Endodermal cell (in vitro differentiated cells): ENCODE results near the gene ID4. TPM values are rescaled to one million over a fixed set of nuclear protein-coding genes. Genes with fewer than 3 reads are reported as not detected.

Source experiments
- DNase-seq: peaks from one replicate; pipeline ENCODE4 v3.0.0-alpha.2; 2017
- H3K27ac ChIP-seq: 2 replicates; pipeline ENCODE4 v1.5.1; 2013; ENCODE audit warnings: mild to moderate bottlenecking, low read depth, low read length, moderate library complexity
- H3K27me3 ChIP-seq: 2 replicates; pipeline ENCODE4 v1.6.1; 2013; ENCODE audit warnings: mild to moderate bottlenecking, low read length, moderate library complexity; ENCODE audit not compliant: insufficient read depth, control insufficient read depth, poor library complexity, severe bottlenecking
- H3K36me3 ChIP-seq: 2 replicates; pipeline ENCODE4 v1.7.0; 2013; ENCODE audit warnings: mild to moderate bottlenecking, low read length, moderate library complexity; ENCODE audit not compliant: control insufficient read depth, insufficient read depth
- H3K4me1 ChIP-seq: one replicate; pipeline ENCODE4 v1.7.0; 2013; ENCODE audit warnings: low read length; ENCODE audit not compliant: control insufficient read depth, insufficient read depth
- H3K4me3 ChIP-seq: 2 replicates; pipeline ENCODE4 v1.5.1; 2013; ENCODE audit warnings: mild to moderate bottlenecking, low read length, moderate library complexity
- H3K9ac ChIP-seq: 2 replicates; pipeline ENCODE4 v1.6.1; 2013; ENCODE audit warnings: mild to moderate bottlenecking, low read length, moderate library complexity; ENCODE audit not compliant: poor library complexity, severe bottlenecking; ENCODE audit errors: extremely low read depth
- H3K9me3 ChIP-seq: 2 replicates; pipeline ENCODE4 v1.6.1; 2013; ENCODE audit warnings: mild to moderate bottlenecking, low read length, moderate library complexity; ENCODE audit not compliant: control insufficient read depth
- H3K27ac Mint-ChIP-seq: 2 replicates; pipeline ENCODE4 v1.8.0; 2020; ENCODE audit warnings: mixed read lengths
- H3K27me3 Mint-ChIP-seq: 2 replicates; pipeline ENCODE4 v1.8.0; 2021; ENCODE audit warnings: mild to moderate bottlenecking, mixed read lengths; ENCODE audit not compliant: insufficient read depth
- H3K36me3 Mint-ChIP-seq: 2 replicates; pipeline ENCODE4 v1.8.0; 2020; ENCODE audit warnings: low read depth, mixed read lengths
- H3K4me1 Mint-ChIP-seq: 2 replicates; pipeline ENCODE4 v1.8.0; 2020; ENCODE audit warnings: mixed read lengths
- H3K4me3 Mint-ChIP-seq: 2 replicates; pipeline ENCODE4 v1.8.0; 2020; ENCODE audit warnings: mild to moderate bottlenecking, moderate library complexity, mixed read lengths
- H3K9me3 Mint-ChIP-seq: 2 replicates; pipeline ENCODE4 v1.8.0; 2020; ENCODE audit warnings: mild to moderate bottlenecking, mixed read lengths
- CTCF ChIP-seq: fragments of 200-600 bp; sonication (generic); conservative IDR thresholded peaks from 2 replicates; pipeline ENCODE4 v1.5.0; 2021; ENCODE audit warnings: antibody characterized with exemption, mild to moderate bottlenecking
- WGBS, 2 experiments: methylation state at CpG; one replicate each; pipeline versions ENCODE4 v1.1.5 to v1.1.7; 2013; ENCODE audit warnings: missing lambda C conversion rate in 2 of 2, mixed read lengths in 1 of 2; ENCODE audit not compliant: insufficient coverage in 1 of 2, insufficient read length in 1 of 2; 5-methylcytosine and 5-hydroxymethylcytosine counted together
- total RNA-seq, 2 donors: library from RNA; stranded (reverse); fragmentation: NEBNext Ultra II Directional in 1 of 2; extraction: Animal tissue kit (Norgen Biotek cat#: 25700) in 1 of 2; gene quantifications; 2 replicates in 1 of 2; 3 replicates in 1 of 2; pipeline ENCODE4 v1.2.1, GENCODE V29; 2021

The ID4 gene
- total RNA-seq, 2 donors from 2014 or later, result 38.5 to 39.3 TPM

GRCh38 chr6:19865178-19865577 is 28.0 kb downstream of the ID4 start:
- peaks cover 17% of the 10 kb centered on the region for H3K4me1 Mint-ChIP-seq
- H3K36me3 ChIP-seq, result no peaks in the 10 kb centered on the region
- H3K27me3 Mint-ChIP-seq, result no peaks in the 10 kb centered on the region
- no peaks in the 10 kb centered on the region for H3K27me3 ChIP-seq
- no peak for DNase-seq
- no peak overlapping the region for H3K9ac ChIP-seq
- no peak overlapping the region for H3K27ac Mint-ChIP-seq
- no peaks in the 10 kb centered on the region for H3K36me3 Mint-ChIP-seq
- no peaks in the 10 kb centered on the region for H3K9me3 Mint-ChIP-seq
- H3K27ac ChIP-seq, result no peak overlapping the region
- 75% methylated on average over 1 of the region's 1 CpG; no CpG with 5 or more reads in 1 of the 2 experiments for WGBS, 2 experiments
- no peaks in the 10 kb centered on the region for H3K9me3 ChIP-seq
- TF ChIP-seq CTCF, result no peak
- H3K4me1 ChIP-seq, result peaks cover 2% of the 10 kb centered on the region
- H3K4me3 ChIP-seq, result no peak overlapping the region
- no peak overlapping the region for H3K4me3 Mint-ChIP-seq

GRCh38 chr6:19866173-19866984 is 29.2 kb downstream of the ID4 start:
- WGBS, 2 experiments, result 93% methylated on average over 13 to 18 of the region's 18 CpGs
- Histone ChIP-seq H3K9me3 (no peaks in the 10 kb centered on the region), H3K4me1 (peaks cover 2% of the 10 kb centered on the region), H3K36me3 (no peaks in the 10 kb centered on the region), H3K9ac (no peak overlapping the region), H3K27ac (no peak overlapping the region), H3K27me3 (no peaks in the 10 kb centered on the region), H3K4me3 (no peak overlapping the region)
- Mint-ChIP-seq H3K27ac (no peak overlapping the region), H3K4me1 (peaks cover 17% of the 10 kb centered on the region), H3K27me3 (no peaks in the 10 kb centered on the region), H3K36me3 (no peaks in the 10 kb centered on the region), H3K4me3 (no peak overlapping the region), H3K9me3 (no peaks in the 10 kb centered on the region)
- TF ChIP-seq CTCF, result no peak
- no peak for DNase-seq

GRCh38 chr6:19866985-19867627 is 29.9 kb downstream of the ID4 start:
- H3K4me1 ChIP-seq, result peaks cover 2% of the 10 kb centered on the region
- 83 to 95% methylated on average over 3 to 5 of the region's 5 CpGs for WGBS, 2 experiments
- no peak overlapping the region for H3K27ac ChIP-seq
- H3K27me3 Mint-ChIP-seq, result no peaks in the 10 kb centered on the region
- H3K27me3 ChIP-seq, result no peaks in the 10 kb centered on the region
- no peaks in the 10 kb centered on the region for H3K9me3 ChIP-seq
- DNase-seq, result no peak
- H3K36me3 Mint-ChIP-seq, result no peaks in the 10 kb centered on the region
- no peaks in the 10 kb centered on the region for H3K36me3 ChIP-seq
- no peak overlapping the region for H3K9ac ChIP-seq
- TF ChIP-seq CTCF, result no peak
- peaks cover 17% of the 10 kb centered on the region for H3K4me1 Mint-ChIP-seq
- H3K9me3 Mint-ChIP-seq, result no peaks in the 10 kb centered on the region
- no peak overlapping the region for H3K4me3 ChIP-seq
- no peak overlapping the region for H3K4me3 Mint-ChIP-seq
- no peak overlapping the region for H3K27ac Mint-ChIP-seq
